Brain microvascular endothelial cell (primary cell): Measurements from ENCODE around the gene UBE2O.

Experiments used
- DNase-seq: peaks from one replicate; pipeline ENCODE4 v3.0.0-alpha.2; 2020
- H3K27ac ChIP-seq: fragments of 250-450 bp; sonication (Bioruptor Pico); 2 replicates; pipeline ENCODE4 v1.5.1; 2020; ENCODE audit warnings: mild to moderate bottlenecking, moderate library complexity
- H3K27me3 ChIP-seq: fragments of 250-450 bp; sonication (Bioruptor Pico); replicated peaks from 2 replicates; pipeline ENCODE4 v1.5.1; 2020; ENCODE audit warnings: mild to moderate bottlenecking
- H3K36me3 ChIP-seq: fragments of 250-450 bp; sonication (Bioruptor Pico); replicated peaks from 2 replicates; pipeline ENCODE4 v1.5.1; 2020; ENCODE audit warnings: mild to moderate bottlenecking
- H3K4me3 ChIP-seq: 2 replicates; pipeline ENCODE4 v1.5.1; 2011; ENCODE audit warnings: low read depth, mild to moderate bottlenecking, control low read depth, low read length, moderate library complexity
- in situ Hi-C: cut with HindIII; loops from 2 replicates; pipeline ENCODE4 v1.10.0; 2017; ENCODE audit warnings: low sequenced_read_pairs, low pct_ligation_motif_present
- TF ChIP-seq, protein P1 (sequence below): IDR thresholded peaks from 2 replicates; pipeline ENCODE4 v1.5.1; 2011; ENCODE audit warnings: low read depth, mild to moderate bottlenecking, moderate library complexity, low read length, control low read depth, inconsistent platforms; ENCODE audit errors: missing control alignments

Gene UBE2O

DNA sequence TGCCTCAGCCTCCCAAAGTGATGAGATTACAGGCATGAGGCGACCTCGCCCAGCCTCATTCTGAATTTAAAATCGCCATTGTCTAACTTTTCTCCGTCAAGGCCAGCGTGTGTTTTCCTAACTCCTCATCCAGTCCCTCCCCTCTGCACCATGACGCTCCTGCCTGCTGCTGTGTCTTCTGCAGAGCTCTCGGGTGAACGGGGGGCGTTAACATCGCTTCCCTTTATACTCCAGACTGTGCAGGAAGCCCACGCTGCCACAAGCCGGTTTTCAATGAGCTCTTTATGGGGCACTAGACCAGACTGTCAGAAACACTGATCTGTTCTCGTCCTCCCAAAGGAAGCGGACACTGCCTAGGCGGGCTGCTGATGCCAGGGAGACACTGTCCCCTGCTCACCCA lies 27.7 kb upstream of the UBE2O start:
- H3K36me3 ChIP-seq, result peaks cover 13% of the 10 kb centered on the region
- TF ChIP-seq, protein P1, sequence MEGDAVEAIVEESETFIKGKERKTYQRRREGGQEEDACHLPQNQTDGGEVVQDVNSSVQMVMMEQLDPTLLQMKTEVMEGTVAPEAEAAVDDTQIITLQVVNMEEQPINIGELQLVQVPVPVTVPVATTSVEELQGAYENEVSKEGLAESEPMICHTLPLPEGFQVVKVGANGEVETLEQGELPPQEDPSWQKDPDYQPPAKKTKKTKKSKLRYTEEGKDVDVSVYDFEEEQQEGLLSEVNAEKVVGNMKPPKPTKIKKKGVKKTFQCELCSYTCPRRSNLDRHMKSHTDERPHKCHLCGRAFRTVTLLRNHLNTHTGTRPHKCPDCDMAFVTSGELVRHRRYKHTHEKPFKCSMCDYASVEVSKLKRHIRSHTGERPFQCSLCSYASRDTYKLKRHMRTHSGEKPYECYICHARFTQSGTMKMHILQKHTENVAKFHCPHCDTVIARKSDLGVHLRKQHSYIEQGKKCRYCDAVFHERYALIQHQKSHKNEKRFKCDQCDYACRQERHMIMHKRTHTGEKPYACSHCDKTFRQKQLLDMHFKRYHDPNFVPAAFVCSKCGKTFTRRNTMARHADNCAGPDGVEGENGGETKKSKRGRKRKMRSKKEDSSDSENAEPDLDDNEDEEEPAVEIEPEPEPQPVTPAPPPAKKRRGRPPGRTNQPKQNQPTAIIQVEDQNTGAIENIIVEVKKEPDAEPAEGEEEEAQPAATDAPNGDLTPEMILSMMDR, result no peak
- DNase-seq, result no peak
- no peak overlapping the region for H3K4me3 ChIP-seq
- in situ Hi-C loops, result no loop called here
- H3K27me3 ChIP-seq, result no peaks in the 10 kb centered on the region
- no peak overlapping the region for H3K27ac ChIP-seq

- TF ChIP-seq, protein P1, result no peak
- Histone ChIP-seq H3K4me3 (no peak overlapping the region), H3K36me3 (peaks cover 15% of the 10 kb centered on the region), H3K27ac (no peak overlapping the region), H3K27me3 (no peaks in the 10 kb centered on the region)
- in situ Hi-C loops, result no loop called here
- no peak for DNase-seq
These were observed 26.6 kb upstream of the UBE2O start for GRCh38 chr17:76479515-76480060.

- no peak overlapping the region for H3K27ac ChIP-seq
- TF ChIP-seq, protein P1, result no peak
- peaks cover 22% of the 10 kb centered on the region for H3K36me3 ChIP-seq
- no peak overlapping the region for H3K4me3 ChIP-seq
- no peak for DNase-seq
- no peaks in the 10 kb centered on the region for H3K27me3 ChIP-seq
- in situ Hi-C loops, result no loop called here
These were observed 26.0 kb upstream of the UBE2O start for GRCh38 chr17:76478730-76479514.

- Histone ChIP-seq H3K36me3 (peaks cover 28% of the 10 kb centered on the region), H3K4me3 (no peak overlapping the region), H3K27me3 (no peaks in the 10 kb centered on the region), H3K27ac (no peak overlapping the region)
- TF ChIP-seq, protein P1, result no peak
- no peak for DNase-seq
- in situ Hi-C loops, result no loop called here
These were observed 25.1 kb upstream of the UBE2O start for GRCh38 chr17:76478097-76478496.

GRCh38 chr17:76477576-76477975 lies 24.6 kb upstream of the UBE2O start:
- Histone ChIP-seq H3K27ac (no peak overlapping the region), H3K4me3 (no peak overlapping the region), H3K27me3 (no peaks in the 10 kb centered on the region), H3K36me3 (peaks cover 32% of the 10 kb centered on the region)
- no peak for DNase-seq
- in situ Hi-C loops, result no loop called here
- TF ChIP-seq, protein P1, result no peak

DNA sequence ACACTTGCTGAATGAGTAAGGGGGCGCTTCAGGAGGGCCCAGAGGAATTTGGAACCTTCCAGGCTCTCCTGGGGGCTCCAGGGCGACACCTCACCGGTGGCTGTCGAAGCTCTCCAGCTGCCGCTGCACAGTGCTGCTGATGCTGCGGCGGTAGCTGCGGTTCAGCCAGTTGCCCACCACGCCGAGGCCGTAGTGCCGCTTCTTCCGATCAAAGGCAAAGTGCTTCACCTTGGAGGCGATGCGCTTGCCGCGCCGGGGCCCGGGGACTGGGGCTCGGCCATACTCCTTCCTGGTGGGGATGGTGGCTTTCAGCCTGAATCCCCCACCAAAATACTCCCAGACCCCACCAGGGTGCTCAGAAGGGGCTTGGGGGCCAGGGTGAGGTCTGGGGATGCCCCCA lies 23.8 kb upstream of the UBE2O start:
- Histone ChIP-seq H3K4me3 (no peak overlapping the region), H3K36me3 (peaks cover 36% of the 10 kb centered on the region), H3K27me3 (no peaks in the 10 kb centered on the region), H3K27ac (no peak overlapping the region)
- in situ Hi-C loops, result no loop called here
- no peak for DNase-seq
- TF ChIP-seq, protein P1, result no peak
